VCaP (cell line): ENCODE measurements around the gene CHEK1.

Source experiments
- H3K27ac ChIP-seq: fragments of 450-650 bp; 2 replicates; pipeline ENCODE4 v1.5.1; 2017
- TF ChIP-seq, protein P1 (sequence below): fragments of 450-650 bp; conservative IDR thresholded peaks from 2 replicates; pipeline ENCODE4 v1.5.1; 2017; ENCODE audit warnings: mild to moderate bottlenecking, moderate library complexity

CHEK1 gene

DNA sequence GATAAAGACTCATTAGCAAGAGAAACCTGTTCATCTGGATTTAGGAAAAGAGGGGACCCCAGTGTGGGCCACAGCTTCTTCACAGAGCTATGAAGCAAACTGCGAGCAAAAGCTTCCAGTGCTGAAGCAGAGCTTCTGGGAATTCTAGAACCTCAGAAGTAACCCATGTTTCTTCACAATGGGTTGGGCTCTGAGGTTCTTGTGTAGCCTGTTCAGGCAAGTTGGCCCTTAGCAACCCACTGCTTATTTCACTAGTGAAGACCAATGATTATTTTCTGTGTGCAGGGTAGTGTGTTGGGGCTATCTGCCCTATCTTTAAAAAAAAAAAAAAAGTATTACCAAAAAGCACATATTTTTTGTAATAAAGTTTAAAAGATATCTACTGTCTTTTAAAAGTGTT lies 55.8 kb downstream of the CHEK1 start, which contains the start of gene ACRV1:
TSS of gene ACRV1 (minus strand) at position 101 of the 400 bp plus-strand sequence. CDS start at position 34, 67 bp downstream.
- H3K27ac ChIP-seq, result no peak within 1 kb of the TSS
- TF ChIP-seq, protein P1, sequence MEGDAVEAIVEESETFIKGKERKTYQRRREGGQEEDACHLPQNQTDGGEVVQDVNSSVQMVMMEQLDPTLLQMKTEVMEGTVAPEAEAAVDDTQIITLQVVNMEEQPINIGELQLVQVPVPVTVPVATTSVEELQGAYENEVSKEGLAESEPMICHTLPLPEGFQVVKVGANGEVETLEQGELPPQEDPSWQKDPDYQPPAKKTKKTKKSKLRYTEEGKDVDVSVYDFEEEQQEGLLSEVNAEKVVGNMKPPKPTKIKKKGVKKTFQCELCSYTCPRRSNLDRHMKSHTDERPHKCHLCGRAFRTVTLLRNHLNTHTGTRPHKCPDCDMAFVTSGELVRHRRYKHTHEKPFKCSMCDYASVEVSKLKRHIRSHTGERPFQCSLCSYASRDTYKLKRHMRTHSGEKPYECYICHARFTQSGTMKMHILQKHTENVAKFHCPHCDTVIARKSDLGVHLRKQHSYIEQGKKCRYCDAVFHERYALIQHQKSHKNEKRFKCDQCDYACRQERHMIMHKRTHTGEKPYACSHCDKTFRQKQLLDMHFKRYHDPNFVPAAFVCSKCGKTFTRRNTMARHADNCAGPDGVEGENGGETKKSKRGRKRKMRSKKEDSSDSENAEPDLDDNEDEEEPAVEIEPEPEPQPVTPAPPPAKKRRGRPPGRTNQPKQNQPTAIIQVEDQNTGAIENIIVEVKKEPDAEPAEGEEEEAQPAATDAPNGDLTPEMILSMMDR, result no peak

GRCh38 chr11:125685228-125685627 lies 60.3 kb downstream of the CHEK1 start:
- TF ChIP-seq, protein P1, result no peak
- H3K27ac ChIP-seq, result no peak overlapping the region

DNA sequence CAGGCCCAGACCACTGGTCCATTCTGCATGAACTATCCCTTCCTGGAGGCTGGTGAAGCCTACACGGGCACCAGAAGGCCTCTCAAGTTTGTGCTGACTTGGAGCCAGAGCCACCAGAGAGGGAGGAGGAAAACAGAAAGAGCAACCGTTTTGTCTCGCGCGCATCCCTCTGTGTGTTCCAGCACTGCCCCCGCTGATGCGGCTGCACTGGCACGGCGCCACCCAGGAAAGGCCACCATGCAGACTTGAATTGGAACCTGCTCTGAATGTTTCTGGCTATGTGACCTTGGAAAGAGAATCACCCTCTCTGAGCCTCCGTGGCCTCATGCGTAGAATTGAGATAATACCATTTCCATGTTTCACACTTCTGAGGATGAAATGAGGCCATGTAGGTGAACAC lies 63.1 kb downstream of the CHEK1 start:
- TF ChIP-seq, protein P1, result no peak
- H3K27ac ChIP-seq, result no peak overlapping the region

DNA sequence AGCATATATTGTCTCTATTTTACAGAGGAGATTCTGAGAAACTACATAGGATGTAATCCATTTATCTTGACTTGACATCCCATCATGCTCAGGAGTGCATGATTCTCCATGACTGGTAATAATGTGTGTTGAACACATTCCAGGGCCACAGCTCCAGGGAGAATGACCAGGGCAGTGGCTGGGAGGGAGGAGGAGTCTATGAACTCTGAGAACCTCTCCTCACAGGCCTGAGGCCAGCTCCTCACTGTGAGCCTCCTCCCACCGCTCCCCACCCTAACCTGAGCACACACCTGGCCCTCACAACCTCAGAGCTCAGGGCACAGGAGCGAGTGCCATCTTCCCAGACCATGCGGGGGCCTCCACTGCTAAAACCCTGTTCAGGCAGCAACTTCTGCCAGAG lies 63.7 kb downstream of the CHEK1 start:
- H3K27ac ChIP-seq, result no peak overlapping the region
- TF ChIP-seq, protein P1, result no peak

DNA sequence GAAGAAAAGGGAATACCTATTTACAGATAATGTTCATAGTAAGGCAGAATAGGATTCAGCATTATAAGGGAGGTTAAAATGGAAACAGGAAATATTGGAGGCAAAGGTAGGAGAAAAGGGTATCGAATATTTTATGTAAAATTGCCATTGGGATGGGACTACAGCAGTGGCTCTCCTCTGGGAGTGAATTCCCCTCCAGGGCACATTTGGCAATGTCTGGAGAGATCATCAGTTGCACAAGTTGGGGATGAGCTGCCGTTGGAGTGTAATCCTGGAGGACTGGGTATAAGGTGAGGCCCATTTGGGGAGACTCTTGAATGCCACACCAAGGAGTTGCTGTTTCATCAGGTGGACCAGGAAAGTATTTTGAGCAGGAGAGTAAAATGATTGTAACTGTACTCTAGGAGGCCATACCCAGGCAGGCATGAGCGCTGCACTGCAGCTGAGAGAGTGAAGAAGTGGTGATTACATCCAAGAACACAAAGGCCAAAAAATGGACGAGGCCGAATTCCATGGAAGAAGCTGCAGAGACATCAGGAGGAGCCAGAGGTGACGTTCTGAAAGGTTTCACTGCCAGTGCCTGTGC lies 64.4 kb downstream of the CHEK1 start:
- H3K27ac ChIP-seq, result no peak overlapping the region
- TF ChIP-seq, protein P1, result no peak

GRCh38 chr11:125690006-125690405 lies 65.0 kb downstream of the CHEK1 start:
- TF ChIP-seq, protein P1, result no peak
- no peak overlapping the region for H3K27ac ChIP-seq

DNA sequence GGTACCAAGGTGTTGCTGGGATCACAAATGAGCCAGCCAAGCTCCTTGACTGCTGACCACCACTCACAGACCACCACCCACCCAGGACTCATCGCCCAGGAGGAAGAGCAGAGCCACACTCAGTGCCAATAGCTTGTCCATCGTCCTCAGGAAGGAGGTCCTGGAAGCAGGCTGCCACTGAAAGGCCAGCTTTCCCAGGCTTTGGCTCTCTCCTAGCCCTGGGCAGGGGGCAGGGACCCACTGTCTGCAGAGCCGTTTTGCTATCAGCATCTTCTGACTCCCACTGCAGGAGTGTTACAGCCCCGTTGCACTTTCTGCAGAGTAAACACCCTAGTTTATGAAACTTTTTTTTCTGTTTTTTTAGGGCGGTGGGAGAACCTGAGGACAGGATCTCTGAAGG lies 67.9 kb downstream of the CHEK1 start:
- H3K27ac ChIP-seq, result no peak overlapping the region
- TF ChIP-seq, protein P1, result no peak
